Stomach (tissue), 4 donors: Measurements from ENCODE around the gene SYT6.

ENCODE experiments used
- CTCF ChIP-seq, 7 experiments: fragments of 450-650 bp in 4 of 7; fragments of 200-600 bp in 3 of 7; sonication (generic) in 3 of 7; IDR thresholded peaks; one replicate each; pipeline ENCODE4 v1.5.1; 2016 to 2019; ENCODE audit warnings: antibody characterized with exemption in 7 of 7, control low read depth in 2 of 7, mild to moderate bottlenecking in 1 of 7
- POLR2A ChIP-seq, 4 donors: fragments of 450-650 bp; IDR thresholded peaks; one replicate each; pipeline ENCODE4 v1.6.1; 2016; ENCODE audit warnings: antibody characterized with exemption in 4 of 4, control low read depth in 2 of 4, mild to moderate bottlenecking in 1 of 4, moderate library complexity in 1 of 4
- POLR2AphosphoS5 ChIP-seq, 3 donors: sonication (generic); formaldehyde crosslinking; IDR thresholded peaks; one replicate each; pipeline ENCODE4 v1.6.1; 2016; ENCODE audit warnings: antibody characterized with exemption in 3 of 3

GRCh38 chr1:114155706-114156105, 2.0 kb upstream of the SYT6 start:
- TF ChIP-seq POLR2A (IDR thresholded peaks at IDR 0.05): no peak
- no peak for TF ChIP-seq CTCF (IDR thresholded peaks at IDR 0.05)
- TF ChIP-seq POLR2AphosphoS5 (IDR thresholded peaks at IDR 0.05): no peak
